Measurements from ENCODE around the gene ADAM23.

Gene ADAM23

GRCh38 chr2:206471524-206472062, 28.3 kb downstream of the ADAM23 start:
- CTCF ChIA-PET = interaction anchor here (1.1 to 2.5 kb wide), 3 partner anchors 11 to 20 kb away, joined by 3 to 8 read pairs (median 4); no protein-coding TSS in a partner anchor
- TF ChIP-seq CTCF (IDR thresholded peaks at IDR 0.05; ENCODE audit: control extremely low read depth, extremely low read depth, low read depth, missing control alignments) = no peak
- no peak for DNase-seq (ENCODE audit: extremely low spot score)
- POLR2A ChIA-PET = no interaction called here

GRCh38 chr2:206472094-206472493, 28.8 kb downstream of the ADAM23 start:
- ChIA-PET POLR2A (no interaction called here), CTCF (interaction anchor here (1.1 to 2.5 kb wide), 3 partner anchors 11 to 21 kb away, joined by 3 to 8 read pairs (median 4); no protein-coding TSS in a partner anchor)
- no peak for TF ChIP-seq CTCF (IDR thresholded peaks at IDR 0.05; ENCODE audit: control extremely low read depth, extremely low read depth, low read depth, missing control alignments)
- no peak for DNase-seq (ENCODE audit: extremely low spot score)

- no peak for DNase-seq (ENCODE audit: extremely low spot score)
- no peak for TF ChIP-seq CTCF (IDR thresholded peaks at IDR 0.05; ENCODE audit: control extremely low read depth, extremely low read depth, low read depth, missing control alignments)
- ChIA-PET POLR2A (no interaction called here), CTCF (no interaction called here)
Observed at GRCh38 chr2:206474099-206474498, 30.8 kb downstream of the ADAM23 start.

GRCh38 chr2:206477296-206477695, 34.0 kb downstream of the ADAM23 start:
- DNase-seq (ENCODE audit: extremely low spot score) = no peak
- ChIA-PET POLR2A (no interaction called here), CTCF (interaction anchor here (0.9 kb wide), 1 partner anchor 17 kb away, joined by 3 read pairs; no protein-coding TSS in a partner anchor)
- TF ChIP-seq CTCF (IDR thresholded peaks at IDR 0.05; ENCODE audit: control extremely low read depth, extremely low read depth, low read depth, missing control alignments) = no peak

GRCh38 chr2:206478340-206478739, 35.0 kb downstream of the ADAM23 start:
- ChIA-PET CTCF (interaction anchor here (1.5 kb wide), 1 partner anchor 25 kb away, joined by 4 read pairs; no protein-coding TSS in a partner anchor), POLR2A (no interaction called here)
- no peak for TF ChIP-seq CTCF (IDR thresholded peaks at IDR 0.05; ENCODE audit: control extremely low read depth, extremely low read depth, low read depth, missing control alignments)
- no peak for DNase-seq (ENCODE audit: extremely low spot score)

- ChIA-PET CTCF (interaction anchor here (1.0 kb wide), 1 partner anchor 24 kb away, joined by 3 read pairs; no protein-coding TSS in a partner anchor), POLR2A (no interaction called here)
- TF ChIP-seq CTCF (IDR thresholded peaks at IDR 0.05; ENCODE audit: control extremely low read depth, extremely low read depth, low read depth, missing control alignments) = no peak
- DNase-seq (ENCODE audit: extremely low spot score) = no peak
Observed at GRCh38 chr2:206480161-206480560, 36.8 kb downstream of the ADAM23 start.

All from GM10248 (cell line).